HepG2 (cell line): ENCODE measurements around the gene CEBPE.

Experiments used
- ETS1 ChIP-seq: sonication (generic); formaldehyde crosslinking; IDR thresholded peaks from 2 replicates; pipeline ENCODE4 v1.4.0; 2020; ENCODE audit warnings: missing genetic modification reagents
- HMGXB4 ChIP-seq, 2 experiments: sonication (generic) in 1 of 2; formaldehyde crosslinking in 1 of 2; IDR thresholded peaks; 2 replicates each; pipeline versions ENCODE4 v1.4.0 to v1.6.1; 2018 to 2020; ENCODE audit warnings: missing genetic modification reagents in 2 of 2, borderline replicate concordance in 1 of 2, low read depth in 1 of 2, mild to moderate bottlenecking in 1 of 2, missing biosample characterization in 1 of 2
- POGK ChIP-seq: sonication (generic); formaldehyde crosslinking; conservative IDR thresholded peaks from 2 replicates; pipeline ENCODE4 v1.8.0; 2022; ENCODE audit warnings: mild to moderate bottlenecking, moderate library complexity, missing genetic modification reagents
- REST ChIP-seq, 2 experiments: IDR thresholded peaks; 2 replicates each; pipeline ENCODE4 v1.6.1; 2011 to 2012; ENCODE audit warnings: low read length in 2 of 2, borderline replicate concordance in 1 of 2, low read depth in 1 of 2, mild to moderate bottlenecking in 1 of 2, moderate library complexity in 1 of 2

GRCh38 chr14:23095196-23096108 is 23.6 kb downstream of the CEBPE start, which contains the start of gene C14orf119:
- peak in 1 of 2 experiments; percentile 72; a peak in 1 of 4 replicates for TF ChIP-seq REST (IDR thresholded peaks at IDR 0.05; ENCODE audit: borderline replicate concordance in 1 of 2, low read depth in 1 of 2, low read length in 2 of 2)
- no peak; the same call in 1 of the 2 replicates for TF ChIP-seq ETS1 (CRISPR knock-in tag)
- peak in 1 of 2 experiments; percentile 4; a peak in 3 of 4 replicates for TF ChIP-seq HMGXB4 (CRISPR knock-in tag; IDR thresholded peaks at IDR 0.05; ENCODE audit: borderline replicate concordance in 1 of 2, low read depth in 1 of 2)
- TF ChIP-seq POGK (CRISPR knock-in tag) = peak; percentile 89
